ENCODE results near the gene CASP1. TPM values are rescaled to one million over a fixed set of nuclear protein-coding genes. Genes with fewer than 3 reads are reported as not detected.
"Not testable (repeated sequence)": the region's sequence is repeated elsewhere in the genome, so short reads cannot be mapped to it uniquely, and the experiment has no call there.

Gene CASP1
- total and polyA plus RNA-seq, 2 donors (not counting 3 experiments of a cell fraction or from before 2014, with no cell fraction given), result 1.8 to 12.4 TPM

DNA sequence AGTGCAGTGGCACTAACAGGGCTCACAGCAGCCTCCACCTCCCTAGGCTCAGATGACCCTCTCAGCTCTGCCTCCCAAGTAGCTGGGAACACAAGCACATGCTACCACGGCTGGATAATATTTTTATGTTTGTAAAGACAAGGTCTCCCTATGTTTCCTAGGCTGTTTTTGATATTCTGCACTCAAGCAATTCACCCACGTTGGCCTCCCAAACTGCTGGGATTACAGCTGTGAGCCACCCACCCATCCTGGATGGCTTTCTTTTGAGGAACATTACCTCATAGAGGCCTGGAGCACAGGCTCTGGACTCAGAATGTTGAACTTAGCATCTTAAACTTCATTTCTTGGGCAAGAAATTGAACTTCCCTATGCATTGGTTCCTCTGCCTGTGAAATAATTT, 37.1 kb upstream of the CASP1 start:
- H3K9me1 ChIP-seq (replicated peaks; ENCODE audit: control insufficient read depth, extremely low read depth, insufficient read depth, low read length); BruUV-seq (replicated peaks); dilution Hi-C loops (cut with MboI; ENCODE audit: extremely low pct_ligation_motif_present, low sequenced_read_pairs); H2AFZ ChIP-seq (ENCODE audit: low read depth, low read length); H3K9me3 ChIP-seq (replicated peaks; ENCODE audit: control insufficient read depth, insufficient read depth, low read length); H3K9ac ChIP-seq (replicated peaks; ENCODE audit: extremely low read depth, insufficient read depth, low read length); H3K4me2 ChIP-seq (ENCODE audit: insufficient read depth, low read length); H3K79me2 ChIP-seq (ENCODE audit: control insufficient read depth, insufficient read depth, low read length); DNase-seq (ENCODE audit: low read depth, low spot score); CTCF ChIA-PET; H3K27me3 ChIP-seq (ENCODE audit: control insufficient read depth in 2 of 2, insufficient read depth in 2 of 2, low read length in 2 of 2); H3K27ac ChIP-seq (ENCODE audit: insufficient read depth, low read depth, low read length); H3K36me3 ChIP-seq (ENCODE audit: control insufficient read depth in 2 of 2, extremely low read depth in 1 of 2, insufficient read depth in 2 of 2, low read length in 2 of 2); H4K20me1 ChIP-seq (replicated peaks; ENCODE audit: control insufficient read depth, extremely low read depth, insufficient read depth, low read length); intact Hi-C loops (cut with micrococcal nuclease); H3K4me3 ChIP-seq (replicated peaks in 1 of 3; ENCODE audit: insufficient read depth in 1 of 3, low read depth in 1 of 3, low read length in 3 of 3); POLR2A ChIA-PET: not testable (repeated sequence)
- H3K4me1 ChIP-seq (ENCODE audit: control insufficient read depth, extremely low read depth, insufficient read depth, low read length), result peaks cover 11% of the 10 kb centered on the region
- FAIRE-seq, result peak; percentile 55

DNA sequence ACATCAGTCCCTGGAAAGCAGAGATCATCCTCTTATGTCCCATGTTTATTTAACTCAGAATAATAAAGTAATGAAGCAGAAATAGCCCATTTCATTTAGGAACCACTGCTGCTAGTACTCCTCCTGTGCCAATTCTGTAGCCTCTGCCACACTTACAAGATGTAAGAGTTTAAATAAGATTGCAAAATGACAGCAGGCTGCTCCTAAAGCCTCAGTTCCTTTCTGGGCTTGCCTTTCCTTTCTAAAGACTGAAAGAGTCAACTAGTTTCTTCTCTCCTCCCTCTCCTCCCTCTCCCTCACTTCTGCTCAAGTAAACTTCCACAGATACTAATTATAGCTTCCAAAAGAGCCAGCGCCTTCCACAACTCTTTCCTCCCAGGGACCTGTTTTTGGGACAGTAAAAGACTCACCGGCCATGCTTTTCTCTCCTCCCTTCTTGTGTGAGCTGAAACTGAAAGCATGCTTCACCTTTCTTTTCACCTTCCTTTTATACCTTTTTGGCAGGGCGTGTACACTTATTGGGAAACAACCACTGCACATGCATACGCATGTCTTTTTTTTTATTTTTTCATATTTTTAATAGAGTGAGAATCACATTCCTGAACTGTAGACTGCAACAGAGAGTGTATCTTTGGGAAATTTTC, 36.3 kb upstream of the CASP1 start:
- no peaks in the 10 kb centered on the region for H3K36me3 ChIP-seq (ENCODE audit: control insufficient read depth in 2 of 2, extremely low read depth in 1 of 2, insufficient read depth in 2 of 2, low read length in 2 of 2)
- DNase-seq (ENCODE audit: low read depth, low spot score) (no peak), FAIRE-seq (no peak)
- H3K9me3 ChIP-seq (replicated peaks; ENCODE audit: control insufficient read depth, insufficient read depth, low read length), result no peaks in the 10 kb centered on the region
- H3K79me2 ChIP-seq (ENCODE audit: control insufficient read depth, insufficient read depth, low read length), result no peaks in the 10 kb centered on the region
- H3K9me1 ChIP-seq (replicated peaks; ENCODE audit: control insufficient read depth, extremely low read depth, insufficient read depth, low read length), result no peaks in the 10 kb centered on the region
- no TSS peak for BruUV-seq (replicated peaks)
- dilution Hi-C loops (cut with MboI; ENCODE audit: extremely low pct_ligation_motif_present, low sequenced_read_pairs), result no loop called here
- ChIA-PET CTCF (no interaction called here), POLR2A (no interaction called here)
- H2AFZ ChIP-seq (ENCODE audit: low read depth, low read length), result no peak overlapping the region
- no peaks in the 10 kb centered on the region for H3K27me3 ChIP-seq (ENCODE audit: control insufficient read depth in 2 of 2, insufficient read depth in 2 of 2, low read length in 2 of 2)
- H3K27ac ChIP-seq (ENCODE audit: insufficient read depth, low read depth, low read length), result no peak overlapping the region
- H3K4me1 ChIP-seq (ENCODE audit: control insufficient read depth, extremely low read depth, insufficient read depth, low read length), result peaks cover 11% of the 10 kb centered on the region
- intact Hi-C loops (cut with micrococcal nuclease), result no loop called here
- H3K4me2 ChIP-seq (ENCODE audit: insufficient read depth, low read length), result no peak overlapping the region
- H3K4me3 ChIP-seq (replicated peaks in 1 of 3; ENCODE audit: insufficient read depth in 1 of 3, low read depth in 1 of 3, low read length in 3 of 3), result no peak overlapping the region
- no peaks in the 10 kb centered on the region for H4K20me1 ChIP-seq (replicated peaks; ENCODE audit: control insufficient read depth, extremely low read depth, insufficient read depth, low read length)
- TF ChIP-seq POLR2A (IDR thresholded peaks at IDR 0.05; ENCODE audit: low read depth, low read length), result no peak
- TF ChIP-seq MYC (IDR thresholded peaks at IDR 0.05; ENCODE audit: low read depth, low read length), result no peak
- TF ChIP-seq, protein P1, sequence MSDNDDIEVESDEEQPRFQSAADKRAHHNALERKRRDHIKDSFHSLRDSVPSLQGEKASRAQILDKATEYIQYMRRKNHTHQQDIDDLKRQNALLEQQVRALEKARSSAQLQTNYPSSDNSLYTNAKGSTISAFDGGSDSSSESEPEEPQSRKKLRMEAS (IDR thresholded peaks at IDR 0.05; ENCODE audit: insufficient read depth, insufficient read length), result no peak
- no peak for TF ChIP-seq EZH2 (IDR thresholded peaks at IDR 0.05; ENCODE audit: borderline replicate concordance, low read depth, low read length, severe bottlenecking)
- no peak for TF ChIP-seq POLR2AphosphoS5 (IDR thresholded peaks at IDR 0.05; ENCODE audit: insufficient read depth, low read depth, low read length)
- no peak for TF ChIP-seq FOS (IDR thresholded peaks at IDR 0.05; ENCODE audit: borderline replicate concordance, insufficient read depth, low read length)
- TF ChIP-seq, protein P2, sequence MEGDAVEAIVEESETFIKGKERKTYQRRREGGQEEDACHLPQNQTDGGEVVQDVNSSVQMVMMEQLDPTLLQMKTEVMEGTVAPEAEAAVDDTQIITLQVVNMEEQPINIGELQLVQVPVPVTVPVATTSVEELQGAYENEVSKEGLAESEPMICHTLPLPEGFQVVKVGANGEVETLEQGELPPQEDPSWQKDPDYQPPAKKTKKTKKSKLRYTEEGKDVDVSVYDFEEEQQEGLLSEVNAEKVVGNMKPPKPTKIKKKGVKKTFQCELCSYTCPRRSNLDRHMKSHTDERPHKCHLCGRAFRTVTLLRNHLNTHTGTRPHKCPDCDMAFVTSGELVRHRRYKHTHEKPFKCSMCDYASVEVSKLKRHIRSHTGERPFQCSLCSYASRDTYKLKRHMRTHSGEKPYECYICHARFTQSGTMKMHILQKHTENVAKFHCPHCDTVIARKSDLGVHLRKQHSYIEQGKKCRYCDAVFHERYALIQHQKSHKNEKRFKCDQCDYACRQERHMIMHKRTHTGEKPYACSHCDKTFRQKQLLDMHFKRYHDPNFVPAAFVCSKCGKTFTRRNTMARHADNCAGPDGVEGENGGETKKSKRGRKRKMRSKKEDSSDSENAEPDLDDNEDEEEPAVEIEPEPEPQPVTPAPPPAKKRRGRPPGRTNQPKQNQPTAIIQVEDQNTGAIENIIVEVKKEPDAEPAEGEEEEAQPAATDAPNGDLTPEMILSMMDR (IDR thresholded peaks at IDR 0.05; ENCODE audit: extremely low read depth in 1 of 2, insufficient read depth in 1 of 2, low read depth in 1 of 2, low read length in 2 of 2), result no peak
- TF ChIP-seq GATA2 (IDR thresholded peaks at IDR 0.05; ENCODE audit: insufficient read depth, insufficient read length, low read depth, low read length), result no peak
- no peak for TF ChIP-seq JUN (IDR thresholded peaks at IDR 0.05; ENCODE audit: borderline replicate concordance, insufficient read depth, insufficient read length, low read depth)
- H3K9ac ChIP-seq (replicated peaks; ENCODE audit: extremely low read depth, insufficient read depth, low read length), result no peak overlapping the region

Measured in endothelial cell of umbilical vein (primary cell).